GM21723 (cell line): ENCODE data around the gene XPNPEP1.
"Not testable (repeated sequence)": the region's sequence is repeated elsewhere in the genome, so short reads cannot be mapped to it uniquely, and the experiment has no call there.

Source experiments
- ATAC-seq: cut with Tn5 transposase; IDR thresholded peaks from one replicate; pipeline ENCODE4 v1.9.1; 2021; ENCODE audit warnings: mild to moderate bottlenecking, moderate library complexity; ENCODE audit not compliant: unreplicated experiment

XPNPEP1 gene

GRCh38 chr10:109926061-109926745 lies 2.9 kb upstream of the XPNPEP1 start:
- no peak for ATAC-seq

- ATAC-seq = no peak
These were observed 1.8 kb upstream of the XPNPEP1 start for GRCh38 chr10:109924967-109925620.

DNA sequence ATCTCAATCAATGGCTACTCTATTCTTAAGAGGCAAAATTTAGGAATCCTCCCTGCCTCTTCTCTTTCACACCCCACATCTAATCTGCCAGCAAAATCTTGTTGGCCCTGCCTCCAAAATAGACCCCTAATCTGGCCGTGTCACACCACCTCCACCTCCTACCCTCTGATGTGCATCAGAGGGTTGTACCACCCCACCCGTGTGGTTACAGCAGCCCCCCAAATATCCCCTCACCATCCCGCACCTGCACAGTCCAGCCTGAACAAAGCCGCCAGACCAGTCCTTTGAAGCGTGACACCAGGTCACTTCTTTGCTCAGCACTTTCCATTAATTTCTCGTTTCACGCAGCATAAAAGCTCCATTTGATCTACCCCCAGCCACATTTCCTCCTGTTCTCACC lies 776 bp upstream of the XPNPEP1 start:
- ATAC-seq = no peak

DNA sequence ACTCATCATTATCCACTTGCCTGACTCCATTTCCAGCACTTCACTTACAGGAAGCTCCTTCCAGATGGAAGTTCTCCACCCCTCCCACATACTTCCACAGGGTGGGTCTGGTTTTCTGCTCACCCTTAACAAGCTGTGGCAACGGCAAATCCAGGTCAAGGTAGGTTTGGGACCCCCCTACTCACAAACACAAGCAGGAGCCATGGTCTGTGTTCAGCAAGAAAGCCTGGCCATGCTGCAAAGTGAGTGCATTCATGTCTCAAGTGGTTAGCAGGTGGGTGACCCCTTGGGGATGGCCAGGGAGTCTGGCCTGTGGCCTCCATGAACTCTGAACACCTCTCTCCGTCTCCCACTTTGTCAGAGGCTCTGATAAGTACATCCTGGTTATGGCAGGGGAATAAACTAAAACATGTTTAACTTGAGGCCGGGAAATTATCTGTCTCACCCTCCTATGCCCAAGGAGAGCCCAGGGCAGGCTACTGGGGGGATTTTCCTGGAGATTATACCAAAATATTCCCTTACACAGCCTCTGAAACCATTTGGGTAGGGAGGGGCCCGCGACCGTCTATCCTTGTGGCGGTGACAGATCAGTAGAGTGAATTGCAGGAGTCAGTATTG lies 844 bp downstream of the XPNPEP1 start:
- no peak for ATAC-seq

GRCh38 chr10:109920016-109920415 lies 3.3 kb downstream of the XPNPEP1 start:
- no peak for ATAC-seq

- no peak for ATAC-seq
These were observed 4.1 kb downstream of the XPNPEP1 start for GRCh38 chr10:109919220-109919619.

DNA sequence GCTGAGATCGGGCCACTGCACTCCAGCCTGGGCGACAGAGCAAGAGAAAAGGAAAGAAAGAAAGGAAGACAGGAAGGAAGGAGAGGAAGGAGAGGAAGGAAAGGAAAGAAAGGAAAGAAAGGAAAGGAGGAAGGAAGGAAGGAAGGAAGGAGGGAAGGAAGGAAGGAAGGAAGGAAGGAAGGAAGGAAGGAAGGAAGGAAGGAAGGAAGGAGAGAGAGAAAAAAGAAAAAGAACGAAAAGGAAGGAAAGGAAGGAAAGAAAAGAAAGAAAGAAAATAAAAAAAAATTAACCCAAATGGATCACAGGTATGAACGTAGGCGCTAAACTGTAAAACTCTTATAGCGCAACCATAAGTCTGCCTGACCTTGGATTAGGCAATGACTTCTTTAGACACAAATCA lies 4.6 kb downstream of the XPNPEP1 start:
- ATAC-seq = not testable (repeated sequence)

DNA sequence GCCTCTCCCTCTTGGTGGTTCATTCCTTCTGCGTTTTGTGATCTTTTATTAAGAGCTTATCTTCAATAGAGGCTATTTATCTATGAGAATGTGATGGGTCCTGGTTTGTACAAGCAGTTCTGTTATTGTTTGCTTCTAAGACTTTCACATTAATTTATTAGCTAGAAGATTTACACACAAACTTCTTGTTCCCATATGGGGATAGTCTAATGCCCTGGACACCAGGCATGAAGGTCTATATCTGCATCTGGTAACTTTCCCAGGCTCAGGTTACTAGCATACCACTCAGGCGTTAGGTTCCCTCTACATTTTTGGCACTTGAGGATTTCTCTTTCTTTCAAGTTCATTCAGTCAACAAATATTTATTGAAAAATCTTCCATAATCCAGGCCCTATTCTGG lies 7.7 kb downstream of the XPNPEP1 start:
- no peak for ATAC-seq

DNA sequence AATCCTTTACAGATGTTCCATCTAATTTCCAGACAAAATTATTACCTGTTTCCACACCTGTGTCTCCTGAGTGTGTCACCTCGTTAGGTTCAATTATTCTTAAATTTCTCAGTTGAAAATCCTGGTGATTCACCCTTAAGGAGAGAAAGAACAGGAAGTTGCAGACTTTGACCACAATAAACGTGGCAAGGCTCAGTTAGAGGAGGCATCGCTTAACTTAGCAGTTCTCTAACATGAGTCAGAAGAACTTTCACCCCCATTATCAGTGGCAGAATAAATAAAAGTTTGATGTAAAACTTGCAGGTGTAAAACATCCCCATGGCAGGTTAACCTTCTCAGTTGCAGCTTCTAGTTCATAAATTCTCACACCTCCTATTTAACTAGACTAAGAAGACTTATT lies 8.3 kb downstream of the XPNPEP1 start:
- peak; percentile 42 for ATAC-seq

DNA sequence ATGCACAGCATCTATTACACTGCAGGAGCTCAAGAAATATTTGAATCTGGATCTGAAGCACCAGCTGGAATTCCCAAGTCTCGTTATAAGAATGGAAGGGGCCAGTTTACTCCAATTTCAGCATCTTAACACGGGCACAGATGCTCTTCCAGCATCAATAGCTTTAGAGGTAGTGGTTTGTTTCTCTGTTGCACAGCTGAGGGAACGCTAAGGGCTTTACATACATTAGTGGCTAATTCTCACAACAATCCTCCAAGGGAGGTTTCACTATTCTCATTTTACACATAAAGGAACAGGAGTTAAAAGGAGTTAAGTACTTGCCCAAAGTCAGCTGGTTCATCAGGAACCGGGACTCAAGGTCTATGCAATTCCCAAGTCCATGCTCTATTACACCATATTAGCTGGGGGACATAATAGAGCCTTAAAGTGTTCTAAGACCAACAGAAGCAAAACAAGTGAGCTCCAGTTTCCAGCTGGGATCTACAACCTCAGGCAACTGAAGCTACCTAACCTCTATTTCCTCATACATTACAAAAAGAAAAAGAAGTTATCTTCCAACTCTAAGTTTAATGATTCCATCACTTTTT lies 9.9 kb downstream of the XPNPEP1 start:
- ATAC-seq = no peak

DNA sequence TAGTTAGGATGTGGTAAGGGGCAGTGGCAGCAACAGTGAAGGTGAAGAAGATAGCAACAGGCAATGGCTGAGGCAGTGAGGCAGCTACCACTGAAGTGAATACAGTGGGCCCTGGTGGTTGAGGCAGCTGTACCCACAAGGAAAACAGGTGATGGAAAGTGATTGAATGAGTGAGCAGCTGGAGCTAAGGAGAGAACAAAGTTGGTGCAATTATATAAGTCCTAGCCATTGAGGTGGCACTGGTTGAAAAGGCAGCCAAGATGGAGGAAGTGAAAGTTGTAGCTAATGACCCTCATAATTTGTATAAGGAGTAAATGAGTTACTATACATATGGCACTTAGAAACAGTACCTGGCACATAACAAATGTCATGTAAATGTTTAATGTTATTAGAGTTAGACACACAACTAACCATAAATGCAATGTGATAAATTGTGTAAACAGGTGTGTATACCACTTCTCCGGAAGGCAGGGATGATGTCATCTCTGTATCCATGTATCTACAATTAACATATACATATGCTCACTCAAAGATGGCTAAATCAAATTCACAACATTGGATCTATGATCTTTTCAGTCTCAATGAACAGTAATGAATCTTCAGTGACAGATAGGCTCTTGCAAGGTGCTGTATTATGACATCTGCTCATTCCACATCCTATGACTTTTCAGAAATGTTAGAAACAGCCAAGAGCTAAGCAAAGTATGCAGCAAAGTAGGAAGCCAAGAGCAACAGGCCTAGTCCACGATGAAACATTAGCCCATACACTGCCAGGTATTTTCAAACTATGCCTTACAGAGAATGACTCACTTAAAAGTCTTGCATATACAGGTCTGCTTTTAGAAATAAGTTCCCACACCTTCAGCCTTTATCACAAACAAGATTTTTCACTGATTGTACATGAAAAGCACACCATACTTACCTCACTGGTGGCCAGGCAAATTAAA lies 10.7 kb downstream of the XPNPEP1 start:
- peak; percentile 75 for ATAC-seq

DNA sequence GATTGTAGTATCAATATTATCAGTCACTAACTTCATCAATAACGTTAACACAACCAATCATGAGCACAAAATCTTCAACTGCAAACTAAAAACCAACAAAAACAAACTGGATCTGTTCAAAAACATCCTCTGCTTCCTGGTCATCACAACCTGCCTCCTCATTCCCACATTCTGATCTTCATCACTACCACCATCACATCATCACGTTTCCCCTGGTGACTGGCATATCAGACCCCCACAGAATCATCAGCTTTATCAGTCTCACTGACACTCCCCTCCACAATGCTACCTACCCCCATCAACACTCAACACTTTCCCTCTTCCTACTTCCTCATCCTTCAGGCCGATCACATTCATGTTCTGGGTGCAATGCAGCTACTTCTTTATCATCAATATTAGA lies 11.4 kb downstream of the XPNPEP1 start:
- ATAC-seq = no peak

DNA sequence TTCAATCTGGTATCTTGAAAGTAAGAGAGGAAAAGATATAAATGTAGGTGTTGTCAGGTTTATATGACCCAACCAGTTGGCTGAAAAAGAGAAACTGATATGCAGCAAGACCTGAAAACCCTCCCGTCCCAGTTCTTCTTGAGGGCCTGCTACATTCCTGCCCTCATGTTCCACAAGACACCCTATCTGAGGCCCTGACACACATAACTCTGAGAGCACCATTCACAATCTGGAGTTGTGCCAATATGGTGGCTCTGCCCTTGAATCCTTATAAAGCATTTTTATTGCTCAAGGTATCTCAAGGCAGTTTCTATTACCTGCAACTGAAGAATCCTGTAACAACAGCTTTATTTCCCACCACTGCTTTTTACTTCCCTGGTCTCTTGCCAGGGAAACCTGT lies 17.0 kb downstream of the XPNPEP1 start:
- no peak for ATAC-seq

GRCh38 chr10:109904397-109904796 lies 18.9 kb downstream of the XPNPEP1 start:
- no peak for ATAC-seq

- ATAC-seq = peak; percentile 56
These were observed 20.0 kb downstream of the XPNPEP1 start for GRCh38 chr10:109902992-109903947.

DNA sequence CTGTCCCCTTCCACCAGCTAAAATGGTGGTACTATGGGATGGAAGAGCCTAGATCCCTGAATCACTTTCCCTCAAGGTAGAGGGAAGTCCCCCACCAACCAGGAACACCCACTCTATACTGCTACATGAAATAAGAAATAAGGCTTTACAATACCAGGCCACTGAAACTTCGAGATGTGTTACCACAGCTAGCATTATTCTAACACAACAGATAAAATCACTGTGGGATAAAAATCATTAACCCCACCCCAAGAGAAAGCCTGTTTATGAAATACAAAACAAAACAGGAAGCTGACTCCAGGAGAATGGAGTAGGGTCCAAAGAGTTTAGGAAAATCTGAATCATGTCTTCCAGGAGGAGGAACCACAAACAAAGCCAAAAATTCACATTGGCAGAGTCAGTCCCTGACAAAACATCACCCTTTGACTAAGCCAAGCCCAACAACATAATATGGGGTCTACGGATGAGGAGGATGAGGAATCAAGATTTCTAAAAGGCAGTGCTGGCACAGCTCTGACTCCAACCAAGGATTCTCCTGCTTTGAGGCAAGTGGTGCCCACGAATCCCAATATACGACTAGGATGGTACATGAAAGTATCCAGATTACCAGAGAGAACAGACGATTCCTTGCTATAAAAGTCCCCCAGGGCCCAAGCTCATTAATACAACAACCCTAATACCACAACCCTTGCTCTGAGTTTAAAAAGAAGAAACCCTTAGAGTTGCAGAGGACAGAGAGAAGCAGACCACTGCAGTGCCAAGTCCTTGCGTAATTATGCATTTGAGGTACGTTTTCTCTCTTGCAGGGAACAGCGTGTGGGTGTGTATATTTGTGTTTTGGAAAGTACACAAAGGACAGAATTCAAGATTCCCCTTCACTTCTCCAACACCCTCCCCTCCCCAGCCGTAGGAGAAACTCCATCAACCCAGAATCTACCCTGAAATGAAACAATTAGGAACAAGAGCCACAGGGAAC lies 23.7 kb downstream of the XPNPEP1 start:
- no peak for ATAC-seq

- no peak for ATAC-seq
These were observed 24.5 kb downstream of the XPNPEP1 start for GRCh38 chr10:109898666-109899355.

DNA sequence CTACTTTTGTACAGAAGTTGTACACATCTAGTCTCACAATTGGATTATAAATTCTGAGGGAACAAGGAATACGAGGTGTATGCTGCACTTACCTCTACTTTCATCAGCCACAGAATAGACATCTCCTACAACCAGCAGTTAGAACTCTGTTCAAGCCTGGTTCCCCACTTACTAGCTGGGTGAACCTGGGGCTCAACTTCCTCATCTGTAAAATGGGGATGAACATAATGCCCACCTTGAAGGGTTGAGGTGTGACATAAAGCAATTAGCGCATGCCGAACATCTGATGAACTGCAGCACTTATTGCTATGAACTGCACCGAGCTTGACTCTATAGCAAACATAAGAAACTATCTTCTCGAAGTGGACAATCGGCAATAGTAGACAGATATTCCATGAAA lies 25.3 kb downstream of the XPNPEP1 start:
- ATAC-seq = no peak
